Fibroblast of lung (primary cell): ENCODE data around the gene CD36. TPM values are rescaled to one million over a fixed set of nuclear protein-coding genes. Genes with fewer than 3 reads are reported as not detected.

Source experiments
- DNase-seq, 2 donors: peaks; one replicate each; pipeline versions ENCODE4 v3.0.0 to v3.0.0-alpha.2; 2010; ENCODE audit warnings: low read depth in 2 of 2
- H2AFZ ChIP-seq: 2 replicates; pipeline ENCODE4 v1.5.1; 2012; ENCODE audit warnings: low read length, control low read depth, inconsistent platforms
- H3K27ac ChIP-seq: 2 replicates; pipeline ENCODE4 v1.5.1; 2011; ENCODE audit warnings: low read length, control low read depth; ENCODE audit not compliant: insufficient read depth
- H3K27me3 ChIP-seq: 2 replicates; pipeline ENCODE4 v1.5.1; 2011; ENCODE audit warnings: mild to moderate bottlenecking, low read length; ENCODE audit not compliant: control insufficient read depth, insufficient read depth
- H3K36me3 ChIP-seq: 2 replicates; pipeline ENCODE4 v1.5.1; 2011; ENCODE audit warnings: low read length; ENCODE audit not compliant: control insufficient read depth, insufficient read depth
- H3K4me1 ChIP-seq: 2 replicates; pipeline ENCODE4 v1.5.1; 2011; ENCODE audit warnings: low read length; ENCODE audit not compliant: control insufficient read depth, insufficient read depth; ENCODE audit errors: extremely low read depth
- H3K4me2 ChIP-seq: 2 replicates; pipeline ENCODE4 v1.5.1; 2011; ENCODE audit warnings: low read length, control low read depth; ENCODE audit not compliant: insufficient read depth; ENCODE audit errors: extremely low read depth
- H3K4me3 ChIP-seq, 4 experiments: fragments of 200-600 bp in 1 of 4; sonication (generic) in 1 of 4; replicated peaks in 1 of 4; 2 replicates each; pipeline ENCODE4 v1.5.1; 2011 to 2016; ENCODE audit warnings: low read length in 4 of 4, low read depth in 3 of 4, mild to moderate bottlenecking in 3 of 4, control low read depth in 2 of 4, inconsistent platforms in 1 of 4, mixed read lengths in 1 of 4; ENCODE audit not compliant: insufficient read depth in 1 of 4; ENCODE audit errors: control extremely low read depth in 1 of 4
- H3K79me2 ChIP-seq: 2 replicates; pipeline ENCODE4 v1.5.1; 2012; ENCODE audit warnings: mild to moderate bottlenecking, low read length, inconsistent platforms; ENCODE audit not compliant: control insufficient read depth, insufficient read depth
- H3K9ac ChIP-seq: 2 replicates; pipeline ENCODE4 v1.5.1; 2011; ENCODE audit warnings: mild to moderate bottlenecking, low read length, control low read depth; ENCODE audit not compliant: insufficient read depth
- H3K9me3 ChIP-seq: 2 replicates; pipeline ENCODE4 v1.5.1; 2012; ENCODE audit warnings: low read depth, low read length; ENCODE audit not compliant: control insufficient read depth, insufficient read depth
- H4K20me1 ChIP-seq: 2 replicates; pipeline ENCODE4 v1.5.1; 2011; ENCODE audit warnings: low read length; ENCODE audit not compliant: control insufficient read depth, insufficient read depth; ENCODE audit errors: extremely low read depth
- CTCF ChIP-seq, 2 donors: IDR thresholded peaks in 1 of 2; conservative IDR thresholded peaks in 1 of 2; 1 replicate in 1 of 2; 2 replicates in 1 of 2; pipeline ENCODE4 v1.5.1; 2011 to 2012; ENCODE audit warnings: low read length in 2 of 2, control low read depth in 1 of 2, inconsistent platforms in 1 of 2, low read depth in 1 of 2, mild to moderate bottlenecking in 1 of 2
- EZH2 ChIP-seq: IDR thresholded peaks from 2 replicates; pipeline ENCODE4 v1.5.1; 2012; ENCODE audit warnings: low read length, control low read depth, mild to moderate bottlenecking; ENCODE audit errors: missing control alignments
- polyA plus RNA-seq, 2 donors: library from polyadenylated mRNA; depleted of rRNA in 1 of 2; stranded (reverse) in 1 of 2; unstranded in 1 of 2; fragments of >200 nt; gene quantifications; 2 replicates each; pipeline ENCODE4 v1.2.1, GENCODE V29; 2011 to 2012; ENCODE audit warnings: missing spikeins in 1 of 2
- total RNA-seq: library from RNA; depleted of rRNA; stranded (reverse); fragments of >200 nt; gene quantifications from 2 replicates; pipeline ENCODE4 v1.2.1, GENCODE V29; 2014

CD36 gene
- total and polyA plus RNA-seq, 2 donors (not counting 1 experiment from before 2014, with no cell fraction given): 41.0 to 102 TPM

- peak; percentile 25 to 76 for DNase-seq
- Histone ChIP-seq H3K27me3 (no peaks in the 10 kb centered on the region), H3K4me1 (peaks cover 5% of the 10 kb centered on the region), H4K20me1 (no peaks in the 10 kb centered on the region), H3K9ac (no peak overlapping the region), H2AFZ (peak overlapping the region; percentile 44), H3K9me3 (no peaks in the 10 kb centered on the region), H3K27ac (no peak overlapping the region), H3K36me3 (no peaks in the 10 kb centered on the region), H3K4me2 (peak overlapping the region; percentile 20), H3K4me3 (no peak overlapping the region), H3K79me2 (no peaks in the 10 kb centered on the region)
- TF ChIP-seq CTCF (conservative IDR thresholded peaks at IDR 0.05 in 1 of 2, IDR thresholded peaks at IDR 0.05 in 1 of 2; ENCODE audit: low read depth in 1 of 2, low read length in 2 of 2) (peak in 1 of 2 donors; percentile 60), EZH2 (no peak)
These were observed 20.9 kb downstream of the CD36 start for GRCh38 chr7:80659120-80660055.

- no peak for DNase-seq
- no peak overlapping the region for H3K4me2 ChIP-seq
- H2AFZ ChIP-seq: no peak overlapping the region
- TF ChIP-seq EZH2 (no peak), CTCF (conservative IDR thresholded peaks at IDR 0.05 in 1 of 2, IDR thresholded peaks at IDR 0.05 in 1 of 2; ENCODE audit: low read depth in 1 of 2, low read length in 2 of 2) (no peak)
- peaks cover 5% of the 10 kb centered on the region for H3K4me1 ChIP-seq
- no peaks in the 10 kb centered on the region for H3K27me3 ChIP-seq
- no peaks in the 10 kb centered on the region for H3K9me3 ChIP-seq
- H3K79me2 ChIP-seq: no peaks in the 10 kb centered on the region
- H3K4me3 ChIP-seq: no peak overlapping the region
- H3K36me3 ChIP-seq: no peaks in the 10 kb centered on the region
- no peak overlapping the region for H3K27ac ChIP-seq
- no peak overlapping the region for H3K9ac ChIP-seq
- no peaks in the 10 kb centered on the region for H4K20me1 ChIP-seq
These were observed 22.5 kb downstream of the CD36 start for GRCh38 chr7:80660939-80661338.

- DNase-seq: no peak
- Histone ChIP-seq H3K4me1 (peaks cover 5% of the 10 kb centered on the region), H3K36me3 (no peaks in the 10 kb centered on the region), H3K27ac (no peak overlapping the region), H3K4me3 (no peak overlapping the region), H3K4me2 (no peak overlapping the region), H2AFZ (no peak overlapping the region), H3K9me3 (no peaks in the 10 kb centered on the region), H3K27me3 (no peaks in the 10 kb centered on the region), H3K9ac (no peak overlapping the region), H3K79me2 (no peaks in the 10 kb centered on the region), H4K20me1 (no peaks in the 10 kb centered on the region)
- TF ChIP-seq CTCF (conservative IDR thresholded peaks at IDR 0.05 in 1 of 2, IDR thresholded peaks at IDR 0.05 in 1 of 2; ENCODE audit: low read depth in 1 of 2, low read length in 2 of 2) (peak in 1 of 2 donors; percentile 17), EZH2 (no peak)
These were observed 23.3 kb downstream of the CD36 start for GRCh38 chr7:80661729-80662128.
